Suprapubic skin (tissue), 4 donors: Measurements from ENCODE around the gene MAD1L1.

ENCODE experiments used
- CTCF ChIP-seq, 2 donors: fragments of 200-600 bp in 1 of 2; fragments of 450-650 bp in 1 of 2; sonication (generic) in 1 of 2; IDR thresholded peaks; one replicate each; pipeline ENCODE4 v1.5.1; 2016 to 2019; ENCODE audit warnings: antibody characterized with exemption in 2 of 2, mild to moderate bottlenecking in 1 of 2, moderate library complexity in 1 of 2
- POLR2A ChIP-seq, 2 donors: fragments of 450-650 bp; IDR thresholded peaks; one replicate each; pipeline ENCODE4 v1.6.1; 2017; ENCODE audit warnings: antibody characterized with exemption in 2 of 2, mild to moderate bottlenecking in 2 of 2, moderate library complexity in 2 of 2
- POLR2AphosphoS5 ChIP-seq, 3 donors: sonication (generic); formaldehyde crosslinking; IDR thresholded peaks; one replicate each; pipeline ENCODE4 v1.6.1; 2017; ENCODE audit warnings: antibody characterized with exemption in 3 of 3

DNA sequence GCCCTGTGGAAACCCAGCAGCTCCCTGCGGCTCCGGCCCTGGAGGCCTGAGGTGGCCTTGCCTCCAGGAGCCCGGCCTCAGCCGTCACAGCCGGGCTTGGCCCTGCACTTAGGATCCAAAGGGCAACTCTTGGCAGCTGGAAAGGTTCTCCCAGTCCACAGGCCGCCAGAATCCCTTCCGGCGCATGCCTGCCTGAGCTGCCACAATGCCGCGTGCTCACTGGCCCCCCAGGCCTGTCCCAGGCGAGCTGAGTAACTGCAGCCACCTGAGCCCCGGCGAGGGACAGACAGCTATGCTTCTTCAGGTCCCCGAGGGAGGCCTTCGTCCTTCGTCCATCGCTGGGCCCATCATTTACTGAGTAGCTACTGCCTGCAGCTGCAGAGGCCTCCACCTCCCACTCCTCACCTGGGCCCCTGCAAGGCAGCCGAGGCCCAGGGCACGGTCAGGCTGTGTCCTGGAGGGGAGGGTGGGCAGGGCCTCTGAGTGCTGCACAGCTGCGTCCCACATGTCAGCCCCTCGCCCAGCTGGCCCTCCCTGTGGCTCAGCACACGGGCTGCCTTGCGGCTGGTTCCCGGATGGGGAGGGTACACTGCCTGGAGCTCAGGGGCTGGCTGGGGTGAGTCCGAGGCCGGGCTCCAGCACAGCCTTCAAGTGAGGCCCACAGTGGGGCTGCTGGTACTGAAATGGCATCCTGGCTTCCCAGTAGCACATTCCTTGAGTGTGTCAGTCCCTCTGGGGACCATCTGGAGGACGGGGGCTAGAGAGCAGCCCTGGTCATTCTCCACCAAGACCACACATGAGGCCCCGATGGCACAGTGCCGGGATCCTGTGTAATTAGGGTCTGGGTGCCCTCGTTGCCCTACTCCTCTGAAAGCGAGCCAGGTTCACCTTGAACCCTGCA, 390.2 kb downstream of the MAD1L1 start:
- TF ChIP-seq CTCF (IDR thresholded peaks at IDR 0.05) (no peak), POLR2A (IDR thresholded peaks at IDR 0.05) (no peak), POLR2AphosphoS5 (IDR thresholded peaks at IDR 0.05) (no peak)
